ENCODE data around the gene EFCAB6.
A peak's percentile ranks its signal among the peaks of the same experiment; 100 is the strongest.

Gene EFCAB6

GRCh38 chr22:43497956-43498855 is 313.9 kb downstream of the EFCAB6 start:
- no peak for DNase-seq

- DNase-seq: no peak
Measured at GRCh38 chr22:43493297-43493696, 318.8 kb downstream of the EFCAB6 start.

GRCh38 chr22:43491737-43492136 is 320.4 kb downstream of the EFCAB6 start:
- no peak for DNase-seq

- DNase-seq: no peak
Measured at GRCh38 chr22:43491177-43491576, 320.9 kb downstream of the EFCAB6 start.

- DNase-seq: no peak
Measured at GRCh38 chr22:43490311-43490710, 321.8 kb downstream of the EFCAB6 start.

- DNase-seq: no peak
Measured at GRCh38 chr22:43488937-43489336, 323.2 kb downstream of the EFCAB6 start.

- DNase-seq: no peak
Measured at GRCh38 chr22:43488031-43488866, 323.9 kb downstream of the EFCAB6 start.

GRCh38 chr22:43487311-43488030 is 324.6 kb downstream of the EFCAB6 start:
- DNase-seq: no peak

GRCh38 chr22:43485502-43486089 is 326.5 kb downstream of the EFCAB6 start:
- no peak for DNase-seq

GRCh38 chr22:43484227-43484626 is 327.9 kb downstream of the EFCAB6 start:
- DNase-seq: no peak

- DNase-seq: no peak
Measured at GRCh38 chr22:43483669-43484068, 328.4 kb downstream of the EFCAB6 start.

GRCh38 chr22:43483266-43483665 is 328.8 kb downstream of the EFCAB6 start:
- no peak for DNase-seq

GRCh38 chr22:43482318-43482625 is 329.8 kb downstream of the EFCAB6 start:
- no peak for DNase-seq

- DNase-seq: peak; percentile 21
Measured at GRCh38 chr22:43481568-43482317, 330.4 kb downstream of the EFCAB6 start.

GRCh38 chr22:43479962-43480361 is 332.1 kb downstream of the EFCAB6 start:
- DNase-seq: no peak

- DNase-seq: no peak
Measured at GRCh38 chr22:43479301-43479950, 332.7 kb downstream of the EFCAB6 start.

Measured in DMS53 (cell line).